D721Med (cell line): ENCODE measurements around the gene CRYBG2.
"Not testable (repeated sequence)": the region's sequence is repeated elsewhere in the genome, so short reads cannot be mapped to it uniquely, and the experiment has no call there.

ENCODE experiments used
- DNase-seq: peaks from one replicate; pipeline ENCODE4 v3.0.0; 2011; ENCODE audit warnings: low spot score; ENCODE audit not compliant: insufficient read length
- FAIRE-seq: peaks from 2 replicates; lab custom pipeline; 2011; peaks lifted over from hg19 to GRCh38; lab: Jason Lieb, UNC
- TF ChIP-seq, protein P1 (sequence below): IDR thresholded peaks from 2 replicates; pipeline ENCODE4 v1.5.1; 2012; ENCODE audit warnings: mild to moderate bottlenecking, control low read depth; ENCODE audit not compliant: insufficient read depth; ENCODE audit errors: missing control alignments

The CRYBG2 gene

DNA sequence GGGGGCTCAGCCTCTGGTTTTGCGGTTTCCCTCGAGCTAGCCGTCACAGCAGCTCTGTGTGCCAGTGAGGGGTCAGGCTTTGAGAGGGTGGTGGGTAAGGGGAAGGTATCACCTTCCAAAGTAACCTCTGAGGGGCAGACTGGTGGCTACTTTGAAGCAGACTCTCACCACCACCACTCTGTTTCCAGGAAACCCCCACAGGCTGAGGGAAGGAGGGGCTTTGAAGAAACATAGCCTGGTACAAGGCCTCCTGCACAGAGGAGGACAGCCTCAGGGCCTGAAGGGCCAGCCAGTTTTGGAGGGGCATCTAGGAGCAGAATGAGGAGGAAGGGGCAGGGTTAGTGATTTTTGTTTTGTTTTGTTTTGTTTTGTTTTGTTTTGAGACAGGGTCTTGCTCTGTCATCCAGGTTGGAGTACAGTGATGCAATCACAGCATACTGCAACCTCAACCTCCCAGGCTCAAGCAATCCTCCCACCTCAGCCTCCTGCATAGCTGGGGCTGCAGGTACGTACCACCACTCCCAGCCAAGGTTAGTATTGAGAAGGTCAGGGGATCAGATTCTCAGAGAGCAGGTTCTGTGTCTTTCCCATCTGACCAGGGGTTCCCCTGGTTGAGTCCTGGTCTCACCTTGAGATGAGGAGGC lies 35.8 kb upstream of the CRYBG2 start:
- DNase-seq = no peak
- FAIRE-seq = no peak
- TF ChIP-seq, protein P1, sequence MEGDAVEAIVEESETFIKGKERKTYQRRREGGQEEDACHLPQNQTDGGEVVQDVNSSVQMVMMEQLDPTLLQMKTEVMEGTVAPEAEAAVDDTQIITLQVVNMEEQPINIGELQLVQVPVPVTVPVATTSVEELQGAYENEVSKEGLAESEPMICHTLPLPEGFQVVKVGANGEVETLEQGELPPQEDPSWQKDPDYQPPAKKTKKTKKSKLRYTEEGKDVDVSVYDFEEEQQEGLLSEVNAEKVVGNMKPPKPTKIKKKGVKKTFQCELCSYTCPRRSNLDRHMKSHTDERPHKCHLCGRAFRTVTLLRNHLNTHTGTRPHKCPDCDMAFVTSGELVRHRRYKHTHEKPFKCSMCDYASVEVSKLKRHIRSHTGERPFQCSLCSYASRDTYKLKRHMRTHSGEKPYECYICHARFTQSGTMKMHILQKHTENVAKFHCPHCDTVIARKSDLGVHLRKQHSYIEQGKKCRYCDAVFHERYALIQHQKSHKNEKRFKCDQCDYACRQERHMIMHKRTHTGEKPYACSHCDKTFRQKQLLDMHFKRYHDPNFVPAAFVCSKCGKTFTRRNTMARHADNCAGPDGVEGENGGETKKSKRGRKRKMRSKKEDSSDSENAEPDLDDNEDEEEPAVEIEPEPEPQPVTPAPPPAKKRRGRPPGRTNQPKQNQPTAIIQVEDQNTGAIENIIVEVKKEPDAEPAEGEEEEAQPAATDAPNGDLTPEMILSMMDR = no peak

DNA sequence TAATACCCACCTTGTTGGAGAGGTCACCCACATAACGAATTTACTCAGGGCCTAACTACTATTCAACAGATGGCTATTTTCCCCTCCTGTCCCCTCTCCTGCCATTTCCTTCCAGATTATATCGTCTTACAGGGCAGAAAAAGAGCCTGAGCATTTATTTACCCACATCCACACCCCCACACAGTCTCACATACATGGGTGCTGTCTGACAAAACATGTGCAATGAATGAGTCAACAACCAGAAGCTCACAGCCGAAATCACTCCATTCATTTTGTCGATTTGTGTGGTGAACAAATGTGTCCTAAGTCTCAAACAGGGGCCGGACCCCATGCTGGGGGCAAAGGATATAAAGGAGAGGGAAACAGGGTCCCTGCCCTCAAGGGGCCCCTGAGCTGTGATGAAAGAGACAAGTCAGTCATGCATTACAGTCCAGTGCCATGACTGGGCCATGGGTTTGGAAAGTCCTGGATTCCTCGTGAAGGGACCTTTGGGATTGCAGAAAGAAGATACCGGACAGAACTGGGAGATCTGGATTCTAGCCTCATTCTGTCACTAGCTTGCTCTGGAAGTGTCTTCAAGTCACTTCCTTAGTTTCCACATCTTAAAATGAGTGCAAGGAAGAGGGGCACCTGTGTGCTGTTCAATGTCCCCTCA lies 35.0 kb upstream of the CRYBG2 start:
- FAIRE-seq (no peak), DNase-seq (no peak)
- TF ChIP-seq, protein P1 = no peak

DNA sequence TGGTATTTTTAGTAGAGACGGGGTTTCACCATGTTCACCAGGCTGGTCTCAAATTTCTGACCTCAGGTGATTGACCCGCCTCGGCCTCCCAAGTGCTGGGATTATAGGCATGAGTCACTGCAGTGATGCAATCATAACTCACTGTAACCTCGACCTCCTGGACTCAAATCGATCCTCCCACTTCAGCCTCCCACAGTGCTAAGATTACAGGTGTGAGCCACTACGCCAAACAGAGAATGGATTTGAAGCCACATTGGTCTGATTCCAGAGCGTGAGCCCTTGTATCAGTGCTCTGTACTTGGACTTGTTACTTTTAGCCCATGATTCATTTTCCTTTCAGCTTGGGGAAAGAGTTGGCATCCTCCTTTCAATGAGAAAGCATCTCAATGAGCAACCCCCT lies 33.5 kb upstream of the CRYBG2 start:
- TF ChIP-seq, protein P1 = no peak
- no peak for DNase-seq
- FAIRE-seq = no peak

DNA sequence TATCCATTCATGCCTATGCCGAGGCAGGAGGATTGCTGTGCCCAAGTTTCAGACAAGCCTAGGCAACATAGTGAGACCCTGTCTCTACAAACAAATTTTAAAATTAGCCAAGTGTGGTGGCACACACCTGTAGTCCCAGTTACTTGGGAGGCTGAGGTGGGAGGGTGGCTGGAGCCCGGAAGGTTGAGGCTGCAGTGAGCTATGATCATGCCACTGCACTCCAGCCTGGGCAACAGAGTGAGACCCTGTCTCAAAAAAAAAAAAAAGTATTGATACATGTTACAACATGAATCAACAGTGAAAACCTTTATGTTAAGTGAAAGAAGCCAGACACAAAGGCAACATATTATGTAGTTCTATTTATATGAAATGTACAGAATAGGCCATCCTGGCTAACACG lies 31.1 kb upstream of the CRYBG2 start:
- not testable (repeated sequence) for DNase-seq, FAIRE-seq

DNA sequence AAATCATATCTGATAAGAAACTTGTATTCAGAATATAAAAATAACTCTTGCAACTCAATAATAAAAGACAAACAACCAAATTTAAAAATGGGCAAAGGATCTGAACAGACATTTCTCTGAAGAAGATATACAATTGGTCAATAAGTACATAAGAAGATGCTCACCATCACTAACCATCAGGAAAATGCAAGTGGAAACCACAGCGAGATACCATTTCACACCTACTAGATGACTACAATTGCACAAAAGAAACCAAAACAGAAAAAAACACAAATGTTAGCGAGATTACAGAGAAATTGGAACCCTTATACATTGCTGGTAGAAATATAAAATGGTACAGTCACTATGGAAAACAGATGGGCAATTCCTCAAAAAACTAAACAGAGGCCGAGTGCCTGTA lies 30.1 kb upstream of the CRYBG2 start:
- FAIRE-seq (no peak), DNase-seq (no peak)
- TF ChIP-seq, protein P1 = no peak

DNA sequence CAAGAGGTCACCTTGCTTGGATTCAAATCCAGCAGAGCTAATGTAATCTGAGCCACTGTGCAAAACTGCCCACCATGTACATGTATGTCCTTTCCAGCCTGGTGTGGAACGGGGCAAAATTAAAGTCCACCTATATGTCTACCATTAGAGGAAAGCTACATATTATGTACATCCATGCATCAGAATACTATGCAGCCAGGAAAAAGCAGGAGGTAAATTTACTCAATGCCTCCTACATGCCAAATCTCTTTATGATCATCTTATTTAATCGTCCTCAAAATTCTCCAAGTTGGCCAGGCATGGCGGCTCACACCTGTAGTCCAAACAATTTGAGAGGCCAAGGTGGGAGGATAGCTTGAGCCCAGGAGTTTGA lies 24.9 kb upstream of the CRYBG2 start:
- TF ChIP-seq, protein P1 = no peak
- FAIRE-seq (no peak), DNase-seq (no peak)

DNA sequence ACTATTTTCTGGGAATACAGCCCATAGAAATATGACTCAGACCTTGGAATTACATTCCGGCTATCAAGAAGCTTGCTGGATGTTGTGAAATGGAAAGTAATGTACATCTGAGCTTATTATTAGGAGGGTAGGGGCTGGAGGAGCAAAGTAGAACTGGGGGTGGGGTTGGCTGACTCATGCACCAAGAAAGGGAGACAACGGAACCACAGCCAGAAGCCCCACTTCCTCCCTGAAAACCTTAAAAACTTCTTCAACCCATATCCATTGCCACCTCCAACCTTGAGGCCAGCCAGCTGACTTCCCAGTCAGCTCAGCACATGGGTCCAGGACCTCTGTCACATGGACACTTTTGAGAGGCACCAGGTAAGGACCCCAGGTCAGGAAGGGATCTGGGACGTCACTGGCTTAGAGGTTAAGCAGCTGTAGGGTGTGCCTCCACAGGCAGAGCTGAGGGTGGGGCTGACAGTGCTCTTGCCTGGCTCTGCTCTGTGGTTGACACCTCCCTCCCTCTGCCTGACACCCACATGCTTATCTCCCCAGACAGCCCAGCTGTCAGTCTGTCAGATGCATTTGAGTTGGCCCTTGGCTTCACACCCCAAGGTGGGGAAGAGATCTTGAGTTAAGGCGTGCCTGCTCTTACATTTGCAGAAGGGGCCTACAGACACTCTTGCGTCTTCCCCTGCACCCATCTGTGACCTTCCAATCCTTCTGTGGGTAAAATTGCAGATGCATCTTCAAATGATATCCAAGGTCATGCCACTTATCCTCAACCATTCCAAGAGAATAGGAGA lies 24.4 kb upstream of the CRYBG2 start:
- DNase-seq (no peak), FAIRE-seq (no peak)
- TF ChIP-seq, protein P1 = no peak
